ENCODE data around the gene RHOH. TPM values are rescaled to one million over a fixed set of nuclear protein-coding genes. Genes with fewer than 3 reads are reported as not detected.

The RHOH gene
- total and polyA plus RNA-seq, 9 donors: 0.10 to 0.87 (median 0.29) TPM

GRCh38 chr4:40258627-40259026 lies 61.8 kb downstream of the RHOH start:
- H3K4me3 ChIP-seq (ENCODE audit: low read length): no peak overlapping the region
- H3K36me3 ChIP-seq (ENCODE audit: control insufficient read depth, insufficient read depth, low read length): no peaks in the 10 kb centered on the region
- no peak overlapping the region for H3K27ac ChIP-seq (ENCODE audit: low read length)
- no peak for DNase-seq
- WGBS (ENCODE audit: insufficient coverage): no CpG with 5 or more reads among the region's 8 CpGs
- no peaks in the 10 kb centered on the region for H3K27me3 ChIP-seq (ENCODE audit: control insufficient read depth, insufficient read depth, low read length)
- H3K9me3 ChIP-seq (replicated peaks; ENCODE audit: control insufficient read depth, low read depth, low read length): no peaks in the 10 kb centered on the region
- no peaks in the 10 kb centered on the region for H3K4me1 ChIP-seq (ENCODE audit: control insufficient read depth, insufficient read depth, low read length)

GRCh38 chr4:40261231-40262076 lies 64.6 kb downstream of the RHOH start:
- Histone ChIP-seq H3K27ac (ENCODE audit: low read length) (no peak overlapping the region), H3K27me3 (ENCODE audit: control insufficient read depth, insufficient read depth, low read length) (no peaks in the 10 kb centered on the region), H3K4me1 (ENCODE audit: control insufficient read depth, insufficient read depth, low read length) (no peaks in the 10 kb centered on the region), H3K9me3 (replicated peaks; ENCODE audit: control insufficient read depth, low read depth, low read length) (no peaks in the 10 kb centered on the region), H3K4me3 (ENCODE audit: low read length) (no peak overlapping the region), H3K36me3 (ENCODE audit: control insufficient read depth, insufficient read depth, low read length) (no peaks in the 10 kb centered on the region)
- DNase-seq: no peak
- 90% methylated on average over 5 of the region's 9 CpGs for WGBS (ENCODE audit: insufficient coverage)

GRCh38 chr4:40262077-40262528 lies 65.3 kb downstream of the RHOH start:
- Histone ChIP-seq H3K36me3 (ENCODE audit: control insufficient read depth, insufficient read depth, low read length) (no peaks in the 10 kb centered on the region), H3K4me1 (ENCODE audit: control insufficient read depth, insufficient read depth, low read length) (no peaks in the 10 kb centered on the region), H3K4me3 (ENCODE audit: low read length) (no peak overlapping the region), H3K9me3 (replicated peaks; ENCODE audit: control insufficient read depth, low read depth, low read length) (no peaks in the 10 kb centered on the region), H3K27ac (ENCODE audit: low read length) (no peak overlapping the region), H3K27me3 (ENCODE audit: control insufficient read depth, insufficient read depth, low read length) (no peaks in the 10 kb centered on the region)
- DNase-seq: no peak

- H3K27me3 ChIP-seq (ENCODE audit: control insufficient read depth, insufficient read depth, low read length): no peaks in the 10 kb centered on the region
- H3K4me3 ChIP-seq (ENCODE audit: low read length): no peak overlapping the region
- H3K9me3 ChIP-seq (replicated peaks; ENCODE audit: control insufficient read depth, low read depth, low read length): no peaks in the 10 kb centered on the region
- no peaks in the 10 kb centered on the region for H3K4me1 ChIP-seq (ENCODE audit: control insufficient read depth, insufficient read depth, low read length)
- no peaks in the 10 kb centered on the region for H3K36me3 ChIP-seq (ENCODE audit: control insufficient read depth, insufficient read depth, low read length)
- DNase-seq: no peak
- 100% methylated on average over 1 of the region's 2 CpGs for WGBS (ENCODE audit: insufficient coverage)
- no peak overlapping the region for H3K27ac ChIP-seq (ENCODE audit: low read length)
Observed at GRCh38 chr4:40262861-40263260, 66.0 kb downstream of the RHOH start.

- peak; percentile 24 for DNase-seq
- no peak overlapping the region for H3K27ac ChIP-seq (ENCODE audit: low read length)
- H3K9me3 ChIP-seq (replicated peaks; ENCODE audit: control insufficient read depth, low read depth, low read length): no peaks in the 10 kb centered on the region
- H3K4me1 ChIP-seq (ENCODE audit: control insufficient read depth, insufficient read depth, low read length): no peaks in the 10 kb centered on the region
- no peaks in the 10 kb centered on the region for H3K27me3 ChIP-seq (ENCODE audit: control insufficient read depth, insufficient read depth, low read length)
- WGBS (ENCODE audit: insufficient coverage): 36% methylated on average over 4 of the region's 6 CpGs
- no peaks in the 10 kb centered on the region for H3K36me3 ChIP-seq (ENCODE audit: control insufficient read depth, insufficient read depth, low read length)
- H3K4me3 ChIP-seq (ENCODE audit: low read length): no peak overlapping the region
Observed at GRCh38 chr4:40264497-40264896, 67.7 kb downstream of the RHOH start.

- no peaks in the 10 kb centered on the region for H3K36me3 ChIP-seq (ENCODE audit: control insufficient read depth, insufficient read depth, low read length)
- H3K4me1 ChIP-seq (ENCODE audit: control insufficient read depth, insufficient read depth, low read length): no peaks in the 10 kb centered on the region
- DNase-seq: no peak
- no peak overlapping the region for H3K27ac ChIP-seq (ENCODE audit: low read length)
- no peaks in the 10 kb centered on the region for H3K27me3 ChIP-seq (ENCODE audit: control insufficient read depth, insufficient read depth, low read length)
- no peaks in the 10 kb centered on the region for H3K9me3 ChIP-seq (replicated peaks; ENCODE audit: control insufficient read depth, low read depth, low read length)
- 56% methylated on average over 9 of the region's 15 CpGs for WGBS (ENCODE audit: insufficient coverage)
- H3K4me3 ChIP-seq (ENCODE audit: low read length): no peak overlapping the region
Observed at GRCh38 chr4:40264995-40265909, 68.4 kb downstream of the RHOH start.

GRCh38 chr4:40265910-40266274 lies 69.1 kb downstream of the RHOH start:
- Histone ChIP-seq H3K27ac (ENCODE audit: low read length) (no peak overlapping the region), H3K9me3 (replicated peaks; ENCODE audit: control insufficient read depth, low read depth, low read length) (no peaks in the 10 kb centered on the region), H3K27me3 (ENCODE audit: control insufficient read depth, insufficient read depth, low read length) (no peaks in the 10 kb centered on the region), H3K4me3 (ENCODE audit: low read length) (no peak overlapping the region), H3K36me3 (ENCODE audit: control insufficient read depth, insufficient read depth, low read length) (no peaks in the 10 kb centered on the region), H3K4me1 (ENCODE audit: control insufficient read depth, insufficient read depth, low read length) (no peaks in the 10 kb centered on the region)
- 85% methylated on average over 2 of the region's 4 CpGs for WGBS (ENCODE audit: insufficient coverage)
- DNase-seq: no peak

GRCh38 chr4:40269133-40269532 lies 72.3 kb downstream of the RHOH start:
- H3K36me3 ChIP-seq (ENCODE audit: control insufficient read depth, insufficient read depth, low read length): no peaks in the 10 kb centered on the region
- H3K4me3 ChIP-seq (ENCODE audit: low read length): no peak overlapping the region
- no peaks in the 10 kb centered on the region for H3K9me3 ChIP-seq (replicated peaks; ENCODE audit: control insufficient read depth, low read depth, low read length)
- no peak for DNase-seq
- H3K27ac ChIP-seq (ENCODE audit: low read length): no peak overlapping the region
- WGBS (ENCODE audit: insufficient coverage): no CpG with 5 or more reads among the region's 1 CpG
- no peaks in the 10 kb centered on the region for H3K27me3 ChIP-seq (ENCODE audit: control insufficient read depth, insufficient read depth, low read length)
- no peaks in the 10 kb centered on the region for H3K4me1 ChIP-seq (ENCODE audit: control insufficient read depth, insufficient read depth, low read length)

- Histone ChIP-seq H3K36me3 (ENCODE audit: control insufficient read depth, insufficient read depth, low read length) (no peaks in the 10 kb centered on the region), H3K9me3 (replicated peaks; ENCODE audit: control insufficient read depth, low read depth, low read length) (no peaks in the 10 kb centered on the region), H3K4me1 (ENCODE audit: control insufficient read depth, insufficient read depth, low read length) (no peaks in the 10 kb centered on the region), H3K27ac (ENCODE audit: low read length) (no peak overlapping the region), H3K4me3 (ENCODE audit: low read length) (no peak overlapping the region), H3K27me3 (ENCODE audit: control insufficient read depth, insufficient read depth, low read length) (no peaks in the 10 kb centered on the region)
- DNase-seq: no peak
- 95% methylated on average over 6 of the region's 12 CpGs for WGBS (ENCODE audit: insufficient coverage)
Observed at GRCh38 chr4:40270609-40271008, 73.8 kb downstream of the RHOH start.

GRCh38 chr4:40275065-40275730 lies 78.4 kb downstream of the RHOH start:
- DNase-seq: no peak
- no peak overlapping the region for H3K27ac ChIP-seq (ENCODE audit: low read length)
- no peaks in the 10 kb centered on the region for H3K9me3 ChIP-seq (replicated peaks; ENCODE audit: control insufficient read depth, low read depth, low read length)
- H3K4me3 ChIP-seq (ENCODE audit: low read length): no peak overlapping the region
- no peaks in the 10 kb centered on the region for H3K36me3 ChIP-seq (ENCODE audit: control insufficient read depth, insufficient read depth, low read length)
- H3K27me3 ChIP-seq (ENCODE audit: control insufficient read depth, insufficient read depth, low read length): no peaks in the 10 kb centered on the region
- H3K4me1 ChIP-seq (ENCODE audit: control insufficient read depth, insufficient read depth, low read length): no peaks in the 10 kb centered on the region
- 88% methylated on average over 2 of the region's 3 CpGs for WGBS (ENCODE audit: insufficient coverage)

Measured in muscle of leg (tissue), 11 donors.